ENCODE results near the gene PRR35.

PRR35 gene

GRCh38 chr16:559411-560203, 587 bp upstream of the PRR35 start:
- no peak for DNase-seq (ENCODE audit: extremely low read depth, low read depth)
- TF ChIP-seq CTCF (IDR thresholded peaks at IDR 0.05; ENCODE audit: low read depth, low read length, missing control alignments): no peak
- H3K4me3 ChIP-seq (replicated peaks; ENCODE audit: low read depth, low read length): no peak overlapping the region

GRCh38 chr16:560701-561412, 663 bp downstream of the PRR35 start:
- DNase-seq (ENCODE audit: extremely low read depth, low read depth): no peak
- no peak for TF ChIP-seq CTCF (IDR thresholded peaks at IDR 0.05; ENCODE audit: low read depth, low read length, missing control alignments)

GRCh38 chr16:561413-561794, 1.2 kb downstream of the PRR35 start:
- no peak for DNase-seq (ENCODE audit: extremely low read depth, low read depth)
- no peak for TF ChIP-seq CTCF (IDR thresholded peaks at IDR 0.05; ENCODE audit: low read depth, low read length, missing control alignments)
- no peak overlapping the region for H3K4me3 ChIP-seq (replicated peaks; ENCODE audit: low read depth, low read length)

More at GRCh38 chr16:560701-561412, 663 bp downstream of the PRR35 start:
- H3K4me3 ChIP-seq (replicated peaks; ENCODE audit: low read depth, low read length): no peak overlapping the region

GRCh38 chr16:561957-562938, 2.1 kb downstream of the PRR35 start:
- no peak for DNase-seq (ENCODE audit: extremely low read depth, low read depth)
- no peak overlapping the region for H3K4me3 ChIP-seq (replicated peaks; ENCODE audit: low read depth, low read length)
- no peak for TF ChIP-seq CTCF (IDR thresholded peaks at IDR 0.05; ENCODE audit: low read depth, low read length, missing control alignments)

GRCh38 chr16:563072-563644, 3.0 kb downstream of the PRR35 start:
- no peak overlapping the region for H3K4me3 ChIP-seq (replicated peaks; ENCODE audit: low read depth, low read length)
- DNase-seq (ENCODE audit: extremely low read depth, low read depth): no peak
- TF ChIP-seq CTCF (IDR thresholded peaks at IDR 0.05; ENCODE audit: low read depth, low read length, missing control alignments): no peak
